Measurements from ENCODE around the gene LEMD2. TPM values are rescaled to one million over a fixed set of nuclear protein-coding genes. Genes with fewer than 3 reads are reported as not detected.

The LEMD2 gene
- total and polyA plus RNA-seq, 2 of the 4 experiments (the other 2 are of a cell fraction), result 26.5 to 43.6 TPM

DNA sequence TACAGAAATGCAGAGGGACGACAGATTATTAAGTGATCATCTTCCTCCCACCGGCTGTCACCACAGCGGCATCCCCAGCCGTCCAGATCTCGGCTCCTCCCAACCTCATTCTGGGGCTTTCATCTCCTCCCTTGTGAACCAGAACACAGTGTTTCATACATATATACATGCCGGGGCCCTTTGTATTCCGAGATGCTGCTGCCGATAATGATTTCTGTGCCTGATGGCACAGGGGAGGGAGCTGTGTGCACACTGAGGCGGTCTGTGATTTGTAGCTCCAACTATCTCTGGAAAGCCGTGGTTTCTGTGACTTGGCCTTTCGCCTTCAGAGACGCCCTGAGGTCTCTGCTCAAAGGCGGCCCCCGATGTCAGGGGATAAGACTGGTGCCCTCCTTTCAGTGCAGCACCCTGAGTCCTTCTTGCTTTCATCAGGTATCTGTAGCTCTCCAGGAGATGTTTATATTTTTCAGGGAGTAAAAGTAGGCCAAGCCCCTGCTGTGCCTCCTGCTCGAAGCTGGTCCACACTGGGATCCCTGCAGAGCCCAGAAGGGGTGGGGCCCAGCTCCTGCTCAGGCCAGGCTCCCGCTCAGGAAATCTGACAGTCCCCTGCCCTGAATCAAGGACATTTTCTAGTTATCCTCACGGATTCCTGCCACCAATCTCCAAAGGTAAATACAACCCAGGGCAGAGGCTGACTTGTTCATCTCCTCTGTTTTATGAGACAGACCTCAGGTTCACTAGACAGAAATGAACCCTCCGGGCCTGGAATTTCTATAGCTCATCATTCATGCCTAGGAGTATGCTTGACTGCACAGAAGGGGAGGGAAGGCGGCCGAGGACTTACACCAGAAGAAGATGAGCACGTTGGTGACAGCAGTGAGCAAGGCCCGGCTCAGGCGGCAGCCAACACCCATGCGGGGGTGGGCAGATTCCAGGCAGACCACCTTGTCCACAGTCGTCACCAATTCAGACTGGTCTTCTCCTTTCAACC lies 11.2 kb downstream of the LEMD2 start (continued):
- TF ChIP-seq CHD1 (IDR thresholded peaks at IDR 0.05; ENCODE audit: low read depth, low read length), result no peak
- TF ChIP-seq RAD21 (IDR thresholded peaks at IDR 0.05; ENCODE audit: low read length), result no peak

DNA sequence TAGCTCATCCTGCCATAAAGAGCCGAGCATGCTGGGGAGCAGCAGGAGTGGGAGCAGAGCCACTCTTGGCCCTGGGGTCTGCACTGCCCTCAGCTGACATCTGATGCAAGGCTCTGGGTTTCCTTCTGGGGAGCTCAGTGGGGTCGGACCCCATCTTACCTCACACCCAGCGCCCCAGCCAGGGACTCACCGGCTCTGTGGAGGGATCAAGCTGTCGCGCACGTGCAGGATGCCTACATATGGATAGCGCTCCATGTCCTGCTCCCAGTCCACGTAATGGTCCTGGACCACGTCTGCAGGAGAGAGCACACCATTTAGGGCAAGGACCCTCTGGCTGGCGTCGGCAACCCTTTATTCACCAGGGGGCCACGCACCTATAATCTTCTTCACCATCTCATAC lies 12.2 kb downstream of the LEMD2 start:
- CTCF ChIA-PET, result interaction anchor here (0.8 kb wide), 1 partner anchor 62 kb away, joined by 3 read pairs; no protein-coding TSS in a partner anchor
- dilution Hi-C loops (cut with HindIII; ENCODE audit: low sequenced_read_pairs, unreplicated experiment), result no loop called here

More for the DNA sequence above, 12.2 kb downstream of the LEMD2 start:
- Histone ChIP-seq H2AFZ (replicated peaks; ENCODE audit: low read length, poor library complexity) (no peak overlapping the region), H3K4ac (ENCODE audit: low read depth, low read length) (no peak overlapping the region), H2BK120ac (ENCODE audit: low read depth, low read length) (no peak overlapping the region), H3K9me3 (ENCODE audit: control insufficient read depth, insufficient read depth, low read length) (no peaks in the 10 kb centered on the region), H3K4me2 (ENCODE audit: low read depth, low read length) (no peak overlapping the region), H3K56ac (ENCODE audit: extremely low read depth, insufficient read depth, low read length) (no peak overlapping the region), H2BK5ac (ENCODE audit: low read depth, low read length, poor library complexity, severe bottlenecking) (no peak overlapping the region), H3K18ac (ENCODE audit: low read depth, low read length) (no peak overlapping the region), H3K4me3 (ENCODE audit: insufficient read depth, low read depth, low read length) (no peak overlapping the region), H3K14ac (replicated peaks; ENCODE audit: low read depth, low read length) (no peak overlapping the region), H4K8ac (ENCODE audit: low read depth in 2 of 2, low read length in 2 of 2) (no peak overlapping the region), H2AK9ac (replicated peaks; ENCODE audit: low read depth, low read length, poor library complexity) (no peak overlapping the region), H3K79me1 (ENCODE audit: low read depth in 1 of 2, low read length in 2 of 2) (peaks cover 12 to 56% of the 10 kb centered on the region in 2 experiments), H3K4me1 (ENCODE audit: control insufficient read depth, insufficient read depth, low read length) (peaks cover 26% of the 10 kb centered on the region), H3K9ac (ENCODE audit: low read depth, low read length) (no peak overlapping the region), H3K36me3 (ENCODE audit: control insufficient read depth, insufficient read depth, low read length) (peaks cover 80% of the 10 kb centered on the region), H3K9me1 (ENCODE audit: insufficient read depth, low read length) (peaks cover 4% of the 10 kb centered on the region), H3K27ac (ENCODE audit: insufficient read depth, low read length) (no peak overlapping the region), H2BK15ac (ENCODE audit: low read depth, low read length) (no peak overlapping the region), H3K27me3 (ENCODE audit: control insufficient read depth, insufficient read depth, low read length) (no peaks in the 10 kb centered on the region), H4K20me1 (ENCODE audit: insufficient read depth, low read length) (0 out of 2 replicates have a peak, but pooled peaks cover under 1% of the 10 kb centered on the region), H3K23ac (ENCODE audit: low read depth, low read length) (no peak overlapping the region), H4K5ac (ENCODE audit: low read depth, low read length) (no peak overlapping the region), H2AK5ac (ENCODE audit: low read depth, low read length) (no peak overlapping the region), H4K91ac (ENCODE audit: insufficient read depth, low read depth, low read length) (no peak overlapping the region), H2BK20ac (ENCODE audit: low read depth, low read length) (no peak overlapping the region)
- BruUV-seq (replicated peaks), result no TSS peak
- TF ChIP-seq ELK1 (IDR thresholded peaks at IDR 0.05; ENCODE audit: borderline replicate concordance, low read depth, low read length) (no peak), RFX5 (IDR thresholded peaks at IDR 0.05; ENCODE audit: low read depth, low read length) (no peak), FOS (IDR thresholded peaks at IDR 0.05; ENCODE audit: low read depth, low read length) (no peak), USF2 (IDR thresholded peaks at IDR 0.05; ENCODE audit: low read depth, low read length) (no peak), MXI1 (IDR thresholded peaks at IDR 0.05; ENCODE audit: borderline replicate concordance, low read depth, low read length) (no peak)
- intact Hi-C loops (cut with micrococcal nuclease), result no loop called here
- DNase-seq, result no peak
- no peak for ATAC-seq (ENCODE audit: low read depth)
- in situ Hi-C loops (cut with MboI; ENCODE audit: low sequenced_read_pairs), result no loop called here
- WGBS, 2 experiments (ENCODE audit: extremely low coverage in 2 of 2, insufficient read length in 1 of 2), result 89% methylated on average over 4 of the region's 13 CpGs; no CpG with 5 or more reads in 1 of the 2 experiments
- POLR2A ChIA-PET (ENCODE audit: unreplicated experiment), result no interaction called here
